AG04450 (cell line): ENCODE data around the gene ASGR1. TPM values are rescaled to one million over a fixed set of nuclear protein-coding genes. Genes with fewer than 3 reads are reported as not detected.
"Not testable (repeated sequence)": the region's sequence is repeated elsewhere in the genome, so short reads cannot be mapped to it uniquely, and the experiment has no call there.

Experiments
- CTCF ChIA-PET: fragments of 300-600, 350-600 bp; formaldehyde crosslinking; extraction: SDS; loops from one replicate; lab custom pipeline; 2022; ENCODE audit warnings: antibody characterized with exemption, inconsistent platforms; lab: Charles Lee
- POLR2A ChIA-PET: fragments of 350-600 bp; formaldehyde crosslinking; extraction: SDS; loops from one replicate; lab custom pipeline; 2021; ENCODE audit warnings: antibody characterized with exemption, inconsistent platforms; lab: Yijun Ruan, JAX
- DNase-seq: peaks from one replicate; pipeline ENCODE4 v3.0.0-alpha.2; 2011; ENCODE audit warnings: low read depth, low spot score
- H3K27ac ChIP-seq: one replicate; pipeline ENCODE4 v1.5.1; 2012; ENCODE audit warnings: low read depth, low read length, control low read depth
- H3K27me3 ChIP-seq: one replicate; pipeline ENCODE4 v1.6.0; 2012; ENCODE audit warnings: low read length; ENCODE audit not compliant: control insufficient read depth, insufficient read depth
- H3K4me3 ChIP-seq: 2 replicates; pipeline ENCODE4 v1.5.1; 2011; ENCODE audit warnings: mild to moderate bottlenecking, low read depth, low read length, control low read depth
- H3K9me3 ChIP-seq: 2 replicates; pipeline ENCODE4 v1.5.1; 2012; ENCODE audit warnings: low read length; ENCODE audit not compliant: control insufficient read depth, insufficient read depth
- polyA plus RNA-seq: library from polyadenylated mRNA; depleted of rRNA; stranded (reverse); fragments of >200 nt; gene quantifications from 2 replicates; pipeline ENCODE4 v1.2.3, GENCODE V29; 2011
- TF ChIP-seq, protein P1 (sequence below): IDR thresholded peaks from 2 replicates; pipeline ENCODE4 v1.5.1; 2011; ENCODE audit warnings: low read depth, low read length, control low read depth, inconsistent platforms

ASGR1 gene
- polyA plus RNA-seq, 1 experiment, result 1.1 TPM

DNA sequence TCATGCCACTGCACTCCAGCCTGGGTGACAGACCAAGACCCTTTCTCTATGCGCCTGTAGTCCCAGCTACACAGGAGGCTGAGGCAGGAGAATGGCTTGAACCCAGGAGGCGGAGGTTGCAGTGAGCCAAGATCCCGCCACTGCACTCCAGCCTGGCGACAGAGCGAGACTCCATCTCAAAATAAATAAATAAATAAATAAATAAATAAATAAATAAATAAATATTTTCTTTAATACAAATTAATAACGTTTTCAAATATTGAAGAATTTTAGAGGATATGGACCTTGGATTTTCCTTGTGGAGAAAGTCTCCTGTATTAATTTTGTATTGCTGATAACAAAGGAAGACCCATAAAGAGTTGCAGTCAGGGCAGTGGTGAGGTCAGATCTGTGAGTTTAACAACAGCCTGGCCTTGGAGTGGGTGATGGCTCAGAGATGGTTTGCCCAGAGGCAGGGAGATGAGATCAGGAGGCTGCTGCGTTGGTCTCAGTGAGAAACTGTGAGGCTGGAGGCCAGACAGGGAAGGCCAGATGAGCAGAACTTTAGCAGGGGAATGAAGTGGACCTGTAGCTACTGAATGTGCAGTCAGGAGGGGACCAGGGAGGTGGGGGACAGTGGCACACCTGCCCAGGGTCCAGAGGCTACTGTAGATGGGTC, 4.4 kb upstream of the ASGR1 start:
- H3K4me3 ChIP-seq, result no peak overlapping the region
- H3K27me3 ChIP-seq, result no peaks in the 10 kb centered on the region
- POLR2A ChIA-PET, result no interaction called here
- no peaks in the 10 kb centered on the region for H3K9me3 ChIP-seq
- no peak for DNase-seq
- CTCF ChIA-PET, result interaction anchor here (0.6 to 1.0 kb wide), 3 partner anchors 138 to 1227 kb away, joined by 4 to 5 read pairs (median 4); no protein-coding TSS in a partner anchor
- TF ChIP-seq, protein P1, sequence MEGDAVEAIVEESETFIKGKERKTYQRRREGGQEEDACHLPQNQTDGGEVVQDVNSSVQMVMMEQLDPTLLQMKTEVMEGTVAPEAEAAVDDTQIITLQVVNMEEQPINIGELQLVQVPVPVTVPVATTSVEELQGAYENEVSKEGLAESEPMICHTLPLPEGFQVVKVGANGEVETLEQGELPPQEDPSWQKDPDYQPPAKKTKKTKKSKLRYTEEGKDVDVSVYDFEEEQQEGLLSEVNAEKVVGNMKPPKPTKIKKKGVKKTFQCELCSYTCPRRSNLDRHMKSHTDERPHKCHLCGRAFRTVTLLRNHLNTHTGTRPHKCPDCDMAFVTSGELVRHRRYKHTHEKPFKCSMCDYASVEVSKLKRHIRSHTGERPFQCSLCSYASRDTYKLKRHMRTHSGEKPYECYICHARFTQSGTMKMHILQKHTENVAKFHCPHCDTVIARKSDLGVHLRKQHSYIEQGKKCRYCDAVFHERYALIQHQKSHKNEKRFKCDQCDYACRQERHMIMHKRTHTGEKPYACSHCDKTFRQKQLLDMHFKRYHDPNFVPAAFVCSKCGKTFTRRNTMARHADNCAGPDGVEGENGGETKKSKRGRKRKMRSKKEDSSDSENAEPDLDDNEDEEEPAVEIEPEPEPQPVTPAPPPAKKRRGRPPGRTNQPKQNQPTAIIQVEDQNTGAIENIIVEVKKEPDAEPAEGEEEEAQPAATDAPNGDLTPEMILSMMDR, result no peak
- no peak overlapping the region for H3K27ac ChIP-seq

DNA sequence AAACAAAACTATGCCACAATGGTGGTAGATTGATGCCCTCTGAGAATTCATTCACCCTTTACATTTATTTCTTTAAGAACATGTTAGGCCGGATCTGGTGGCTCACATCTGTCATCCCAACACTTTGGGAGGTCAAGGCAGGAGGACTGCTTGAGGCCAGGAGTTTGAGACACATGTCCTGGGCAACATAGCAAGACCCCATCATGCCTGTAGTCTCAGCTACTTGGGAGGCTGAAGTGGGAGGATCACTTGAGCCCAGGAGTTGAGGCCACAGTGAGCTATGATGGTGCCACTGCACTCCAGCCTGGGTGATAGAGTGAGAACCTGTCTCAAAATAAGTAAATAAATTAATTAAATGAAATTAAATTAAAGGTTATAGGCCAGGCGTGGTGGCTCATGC, 2.9 kb upstream of the ASGR1 start:
- POLR2A ChIA-PET, DNase-seq, H3K27ac ChIP-seq, H3K9me3 ChIP-seq, H3K4me3 ChIP-seq, H3K27me3 ChIP-seq: not testable (repeated sequence)
- CTCF ChIA-PET, result interaction anchor here (1.0 kb wide), 1 partner anchor 136 kb away, joined by 3 read pairs; no protein-coding TSS in a partner anchor

DNA sequence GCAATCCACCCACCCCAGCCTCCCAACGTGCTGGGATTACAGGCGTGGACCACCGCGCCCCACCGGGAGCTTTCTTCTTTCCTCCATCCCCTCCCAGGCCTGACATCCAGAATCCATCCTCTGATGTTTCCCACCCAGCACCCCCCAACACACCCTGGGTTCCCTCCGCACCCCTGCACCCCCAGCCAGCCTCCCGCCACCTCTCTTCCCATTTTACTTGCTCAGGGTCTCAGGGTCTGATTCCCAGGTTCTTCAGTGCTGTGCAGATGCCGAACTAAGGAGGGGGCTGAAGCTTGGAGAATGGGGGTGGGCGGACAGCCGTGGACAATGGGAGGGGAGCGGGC, 225 bp downstream of the ASGR1 start:
- POLR2A ChIA-PET, result no interaction called here
- peaks cover 4% of the 10 kb centered on the region; the same call in 1 of the 2 replicates for H3K9me3 ChIP-seq
- TF ChIP-seq, protein P1, result no peak
- CTCF ChIA-PET, result interaction anchor here (0.9 to 2.1 kb wide), 2 partner anchors 42 to 128 kb away, joined by 3 to 11 read pairs; no protein-coding TSS in a partner anchor
- no peaks in the 10 kb centered on the region for H3K27me3 ChIP-seq
- H3K4me3 ChIP-seq, result no peak overlapping the region
- DNase-seq, result no peak
- no peak overlapping the region for H3K27ac ChIP-seq

DNA sequence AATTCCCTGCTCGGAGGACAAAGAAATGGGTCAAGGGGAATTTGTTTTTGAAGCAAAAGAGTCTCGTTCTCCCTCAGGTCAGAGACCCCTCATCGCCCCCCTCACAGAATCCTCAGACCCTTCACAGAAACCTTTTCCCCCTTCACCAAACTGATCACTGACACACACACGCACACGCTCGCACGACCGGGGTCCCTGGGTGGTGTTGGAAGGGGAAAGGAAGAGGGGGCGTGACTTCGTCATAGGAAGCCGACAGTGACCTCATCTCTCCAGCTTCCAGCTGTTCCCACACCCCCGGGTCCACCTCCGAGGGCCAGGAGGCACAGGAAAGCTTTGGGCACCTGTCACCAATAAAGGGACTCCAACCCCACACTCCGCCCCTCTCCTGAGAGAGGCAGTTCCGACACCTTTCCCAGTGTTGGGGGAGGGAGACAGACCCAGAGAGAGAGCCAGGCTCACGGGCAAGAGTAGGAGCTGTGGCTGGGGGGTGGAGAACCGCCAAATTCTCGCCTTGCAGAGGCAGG, 1.2 kb downstream of the ASGR1 start:
- Histone ChIP-seq H3K4me3 (peak overlapping the region; percentile 70), H3K9me3 (peaks cover 9% of the 10 kb centered on the region; the same call in 1 of the 2 replicates), H3K27me3 (no peaks in the 10 kb centered on the region), H3K27ac (no peak overlapping the region)
- TF ChIP-seq, protein P1, result no peak
- POLR2A ChIA-PET, result interaction anchor here (0.6 kb wide), 1 partner anchor 20 kb away, joined by 8 read pairs; no protein-coding TSS in a partner anchor
- no peak for DNase-seq
- CTCF ChIA-PET, result interaction anchor here (0.5 to 2.4 kb wide), 21 partner anchors 8 to 157 kb away, joined by 3 to 36 read pairs (median 4); no protein-coding TSS in a partner anchor

DNA sequence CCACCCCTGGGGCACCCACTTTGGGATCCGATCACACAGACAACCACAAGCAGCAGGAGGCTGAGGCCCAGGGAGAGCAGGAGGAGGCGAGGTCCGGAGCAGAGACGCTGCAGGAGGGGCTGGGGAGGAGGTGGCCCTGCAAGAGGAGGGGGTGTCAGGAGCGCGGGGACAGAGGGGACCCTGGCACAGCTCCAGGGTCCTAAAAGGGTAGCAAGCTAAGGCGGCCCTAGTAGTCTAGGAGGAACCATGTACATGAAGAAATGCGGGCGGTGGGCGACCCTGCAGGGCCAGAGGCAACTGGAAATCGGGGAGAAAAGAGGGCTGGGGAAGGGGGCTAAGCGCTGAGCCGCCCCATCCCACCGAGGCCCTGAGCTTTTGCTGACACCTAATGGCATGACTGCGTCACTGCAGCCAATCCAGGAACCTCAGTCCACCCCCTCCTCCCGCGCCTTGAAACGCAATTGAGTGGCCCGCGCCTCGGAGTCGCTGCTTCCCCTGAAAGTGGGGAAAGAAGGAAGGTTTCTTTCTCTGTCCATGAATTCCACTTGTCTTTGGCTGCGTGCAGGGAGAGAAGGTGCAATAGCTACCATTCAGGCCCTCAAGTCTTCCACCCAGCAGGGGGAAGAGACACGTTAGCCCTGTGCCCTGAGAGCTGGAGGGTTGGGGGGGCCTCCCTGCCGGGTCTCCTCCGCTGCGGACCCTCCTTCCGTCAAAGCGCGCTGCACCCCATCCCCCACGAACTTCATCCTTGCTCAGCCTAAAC, 1.8 kb downstream of the ASGR1 start:
- POLR2A ChIA-PET, result interaction anchor here (0.6 kb wide), 1 partner anchor 19 kb away, joined by 8 read pairs; no protein-coding TSS in a partner anchor
- DNase-seq, result peak; percentile 37
- Histone ChIP-seq H3K4me3 (peak overlapping the region; percentile 70), H3K27ac (no peak overlapping the region), H3K9me3 (peaks cover 9% of the 10 kb centered on the region; the same call in 1 of the 2 replicates), H3K27me3 (no peaks in the 10 kb centered on the region)
- TF ChIP-seq, protein P1, result peak; percentile 85
- CTCF ChIA-PET, result interaction anchor here (0.5 to 2.4 kb wide), 24 partner anchors 9 to 157 kb away, joined by 3 to 36 read pairs (median 4); no protein-coding TSS in a partner anchor
